ENCODE data around the gene COX4I1.

DNA sequence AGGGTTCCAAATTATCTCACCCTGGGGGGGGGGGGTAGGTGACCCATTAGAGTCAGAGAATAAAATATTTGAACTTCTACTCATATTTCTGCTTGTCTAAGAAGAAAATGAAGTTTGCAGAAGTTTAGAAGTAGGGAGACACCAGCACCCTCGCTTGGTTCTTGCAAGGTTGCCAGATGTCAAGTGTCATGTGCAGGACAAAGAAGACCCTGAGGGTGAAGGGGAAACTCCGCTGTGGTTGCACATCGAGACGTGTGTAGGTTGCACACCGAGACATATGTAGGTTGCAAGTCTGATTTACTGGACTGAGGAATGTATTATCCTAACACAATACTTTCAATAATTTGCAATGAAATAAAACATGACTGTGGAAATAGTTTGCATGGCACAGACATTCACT lies 57.1 kb downstream of the COX4I1 start:
- TF ChIP-seq CTCF (IDR thresholded peaks at IDR 0.05) (no peak), POLR2A (IDR thresholded peaks at IDR 0.05) (no peak), POLR2AphosphoS5 (IDR thresholded peaks at IDR 0.05; ENCODE audit: insufficient read depth in 1 of 2, low read depth in 1 of 2) (no peak)
